Amygdala (tissue), 56 donors: ENCODE results near the gene RGL3.
"Not testable (repeated sequence)": the region's sequence is repeated elsewhere in the genome, so short reads cannot be mapped to it uniquely, and the experiment has no call there.

ENCODE experiments used
- DNase-seq, 56 donors: peaks; one replicate each; lab custom pipeline; 2025; lab: John Stamatoyannopoulos, UW

RGL3 gene, protein sequence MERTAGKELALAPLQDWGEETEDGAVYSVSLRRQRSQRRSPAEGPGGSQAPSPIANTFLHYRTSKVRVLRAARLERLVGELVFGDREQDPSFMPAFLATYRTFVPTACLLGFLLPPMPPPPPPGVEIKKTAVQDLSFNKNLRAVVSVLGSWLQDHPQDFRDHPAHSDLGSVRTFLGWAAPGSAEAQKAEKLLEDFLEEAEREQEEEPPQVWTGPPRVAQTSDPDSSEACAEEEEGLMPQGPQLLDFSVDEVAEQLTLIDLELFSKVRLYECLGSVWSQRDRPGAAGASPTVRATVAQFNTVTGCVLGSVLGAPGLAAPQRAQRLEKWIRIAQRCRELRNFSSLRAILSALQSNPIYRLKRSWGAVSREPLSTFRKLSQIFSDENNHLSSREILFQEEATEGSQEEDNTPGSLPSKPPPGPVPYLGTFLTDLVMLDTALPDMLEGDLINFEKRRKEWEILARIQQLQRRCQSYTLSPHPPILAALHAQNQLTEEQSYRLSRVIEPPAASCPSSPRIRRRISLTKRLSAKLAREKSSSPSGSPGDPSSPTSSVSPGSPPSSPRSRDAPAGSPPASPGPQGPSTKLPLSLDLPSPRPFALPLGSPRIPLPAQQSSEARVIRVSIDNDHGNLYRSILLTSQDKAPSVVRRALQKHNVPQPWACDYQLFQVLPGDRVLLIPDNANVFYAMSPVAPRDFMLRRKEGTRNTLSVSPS

DNA sequence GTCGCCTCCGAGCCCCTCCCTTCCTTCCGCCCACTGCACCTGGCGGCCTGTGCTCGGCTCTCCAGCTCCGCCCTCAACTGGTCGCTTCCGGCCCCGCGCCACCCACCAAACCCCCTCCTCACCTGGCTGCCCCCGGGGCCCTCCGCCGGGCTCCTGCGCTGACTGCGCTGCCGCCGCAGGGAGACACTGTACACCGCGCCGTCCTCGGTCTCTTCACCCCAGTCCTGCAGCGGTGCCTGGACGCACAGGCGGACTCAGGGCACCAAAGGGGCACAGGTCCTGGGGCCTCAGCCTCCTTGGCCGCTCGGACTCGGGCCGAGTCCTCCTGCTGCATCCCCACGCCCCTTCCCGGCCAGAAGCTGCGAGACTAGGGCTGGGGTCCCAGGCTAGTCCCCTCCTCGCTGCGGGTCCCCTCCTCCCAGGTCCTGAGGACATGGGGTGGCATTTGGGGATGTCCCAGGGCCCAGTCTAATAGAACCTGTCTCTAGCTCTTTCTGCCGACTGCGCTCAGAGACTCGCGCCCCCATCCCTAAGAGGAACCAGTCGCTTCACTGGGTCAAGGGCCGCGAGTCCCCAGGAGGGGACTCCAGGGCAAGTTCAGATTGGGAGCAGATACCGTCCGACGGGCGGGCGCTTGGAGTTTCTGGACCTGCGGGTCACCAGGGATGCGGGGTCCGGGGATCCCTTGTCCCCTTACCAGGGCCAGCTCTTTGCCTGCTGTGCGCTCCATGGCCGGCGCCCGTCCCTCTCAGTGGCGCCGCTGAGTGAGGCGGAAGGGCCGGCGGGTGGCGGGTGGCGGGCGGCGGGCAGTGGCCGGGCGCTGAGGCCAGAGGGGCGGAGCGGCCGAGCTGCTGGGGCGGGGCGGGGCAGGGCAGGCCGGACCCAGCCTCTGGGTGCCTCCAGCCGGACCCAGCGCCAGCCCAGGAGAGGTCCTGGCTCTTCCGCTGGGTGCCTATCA, at the start of gene RGL3:
Gene RGL3 (minus strand): TSS at position 766 of the 958 bp plus-strand sequence. CDS start 36 bp downstream, at position 730.
- DNase-seq: peak in 11 of 56 donors; percentile 6 to 39 (median 24)

DNA sequence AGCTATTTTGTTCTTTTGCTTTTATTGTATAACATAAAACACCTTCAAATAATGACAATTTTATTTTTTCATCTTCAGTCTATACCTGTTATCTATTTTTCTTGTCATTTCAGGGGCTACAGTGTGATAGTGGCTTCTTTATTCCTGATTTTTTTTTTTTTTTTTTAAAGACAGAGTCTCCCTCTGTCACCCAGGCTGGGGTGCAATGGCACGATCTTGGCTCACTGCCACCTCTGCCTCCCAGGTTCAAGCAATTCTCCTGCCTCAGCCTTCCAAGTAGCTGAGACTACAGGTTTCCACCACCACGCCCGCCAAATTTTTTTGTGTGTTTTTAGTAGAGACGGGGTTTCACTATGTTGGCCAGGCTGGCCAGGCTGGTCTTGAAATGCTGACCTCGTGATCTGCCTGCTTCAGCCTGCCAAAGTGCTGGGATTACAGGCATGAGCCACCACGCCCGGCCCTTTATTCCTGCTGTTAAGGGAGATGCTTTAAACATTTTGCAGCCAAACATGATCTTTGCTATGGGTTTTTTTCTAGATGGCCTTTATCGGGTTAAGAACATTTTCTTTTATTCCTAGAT, 49.2 kb upstream of the RGL3 start:
- not testable (repeated sequence) for DNase-seq

DNA sequence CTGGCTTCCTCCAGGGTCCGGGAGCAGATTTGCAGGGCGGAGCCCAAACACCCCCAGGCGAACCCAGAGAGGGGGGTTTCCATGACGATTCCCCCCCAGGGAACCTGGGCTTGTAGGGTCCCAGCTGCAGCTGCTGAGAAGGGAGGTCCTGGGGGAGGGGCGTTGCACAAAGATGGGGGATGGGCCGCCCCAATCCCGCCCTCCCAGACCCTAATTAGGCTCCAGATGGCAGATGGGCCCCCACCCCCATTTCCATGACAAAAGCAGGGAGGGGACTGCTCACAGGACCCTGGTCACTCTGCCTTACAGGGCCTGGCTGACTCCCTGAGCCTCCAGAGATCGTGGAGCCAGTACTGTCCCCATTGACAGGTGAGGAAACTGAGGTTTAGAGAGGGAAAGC, 46.5 kb upstream of the RGL3 start:
- DNase-seq: no peak

DNA sequence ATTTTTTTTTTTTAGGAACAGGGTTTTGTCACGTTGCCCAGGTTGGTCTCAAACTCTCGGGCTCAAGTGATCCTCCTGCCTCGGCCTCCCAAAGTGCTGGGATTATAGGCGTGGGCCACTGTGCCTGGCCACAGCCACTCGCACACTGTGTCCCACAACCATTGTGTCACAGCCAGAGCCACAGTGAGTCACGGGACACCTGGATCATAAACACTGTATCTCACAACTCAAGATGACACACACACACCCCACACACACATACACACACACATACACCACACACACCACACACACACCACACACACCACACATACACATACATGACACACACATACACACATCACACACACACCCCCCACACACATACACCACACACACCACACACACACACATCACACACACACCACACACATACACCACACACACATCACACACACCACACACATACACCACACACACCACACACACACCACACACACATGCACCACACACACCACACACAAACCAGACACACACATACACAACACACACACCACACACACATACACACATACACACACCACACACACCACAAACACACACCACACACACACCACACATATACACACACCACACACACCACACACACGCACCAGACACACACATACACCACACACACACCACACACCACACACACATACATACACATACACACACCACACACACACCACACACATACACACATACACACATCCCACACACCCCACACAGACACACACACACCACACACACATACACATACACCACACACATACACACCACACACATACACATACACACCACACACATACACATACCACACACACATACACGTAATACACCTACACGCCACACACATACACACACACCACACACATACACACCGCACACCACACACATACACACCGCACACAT, 45.5 kb upstream of the RGL3 start:
- DNase-seq: no peak

DNA sequence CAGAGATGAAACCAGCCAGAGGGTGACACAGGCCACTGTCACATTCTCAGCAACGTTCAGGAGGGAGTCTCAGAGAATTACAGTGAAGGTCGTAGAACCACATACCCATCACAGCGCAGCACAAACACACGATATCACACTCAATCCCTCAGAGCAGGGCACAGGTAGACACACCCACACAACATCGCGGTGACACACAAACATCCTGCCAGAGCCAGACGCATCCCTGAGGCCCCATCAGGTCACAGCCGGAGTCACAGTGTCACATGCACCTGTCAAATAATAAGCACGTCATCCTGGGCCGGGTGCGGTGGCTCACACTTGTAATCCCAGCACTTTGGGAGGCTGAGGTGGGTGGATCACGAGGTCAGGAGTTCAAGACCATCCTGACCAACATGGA, 44.3 kb upstream of the RGL3 start:
- DNase-seq: no peak

DNA sequence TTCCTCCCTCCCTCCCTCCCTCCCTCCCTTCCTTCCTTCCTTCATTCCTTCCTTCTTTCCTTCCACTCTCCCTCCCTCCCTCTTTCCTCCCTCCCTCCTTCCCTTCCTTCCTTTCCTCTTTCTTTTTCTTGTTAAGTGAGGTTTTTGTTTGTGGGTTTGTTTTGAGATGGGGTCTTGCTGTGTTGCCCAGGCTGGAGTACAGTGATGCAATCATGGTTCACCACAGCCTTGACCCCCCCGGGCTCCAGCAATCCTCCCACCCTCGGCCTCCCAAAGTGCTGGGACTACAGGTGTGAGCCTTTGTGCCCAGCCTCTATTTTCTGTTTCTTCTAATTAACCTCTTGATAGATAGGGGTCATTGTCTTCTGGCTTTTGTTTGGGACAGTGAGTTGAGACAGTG, 42.3 kb upstream of the RGL3 start:
- DNase-seq: no peak

DNA sequence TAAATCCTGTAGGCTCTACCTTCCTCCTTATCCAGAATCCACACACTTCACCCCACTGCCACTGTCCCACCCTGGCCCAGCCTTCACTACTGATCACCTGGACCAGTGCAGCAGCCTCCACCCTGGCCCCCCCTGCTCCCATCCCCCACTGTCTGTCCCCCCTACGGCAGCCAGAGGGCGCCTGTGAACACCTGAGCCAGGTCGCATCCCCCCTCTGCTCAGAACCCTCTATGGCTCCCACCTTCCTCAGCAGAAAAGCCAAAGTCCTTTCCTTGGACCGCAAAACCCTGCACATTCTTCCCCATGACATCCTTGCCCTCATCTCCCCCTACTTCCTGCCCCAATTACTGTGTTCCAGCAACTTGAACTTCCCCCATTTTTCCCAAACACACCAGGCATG, 41.1 kb upstream of the RGL3 start:
- DNase-seq: no peak

DNA sequence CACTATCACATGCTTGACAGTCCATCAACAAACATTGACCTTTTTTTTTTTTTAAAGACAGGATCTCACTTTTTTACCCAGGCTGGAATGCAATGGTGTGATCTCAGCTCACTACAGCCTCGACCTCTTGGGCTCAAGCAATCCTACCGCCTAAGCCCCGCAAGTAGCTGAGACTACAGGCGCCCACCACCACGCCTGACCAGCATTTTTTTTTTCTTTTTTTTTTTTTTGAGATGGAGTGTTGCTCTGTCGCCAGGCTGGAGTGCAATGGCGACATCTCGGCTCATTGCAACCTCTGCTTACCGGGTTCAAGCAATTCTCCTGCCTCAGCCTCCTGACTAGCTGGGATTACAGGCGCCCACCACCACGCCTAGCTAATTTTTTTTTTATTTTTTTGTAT, 39.8 kb upstream of the RGL3 start:
- not testable (repeated sequence) for DNase-seq

DNA sequence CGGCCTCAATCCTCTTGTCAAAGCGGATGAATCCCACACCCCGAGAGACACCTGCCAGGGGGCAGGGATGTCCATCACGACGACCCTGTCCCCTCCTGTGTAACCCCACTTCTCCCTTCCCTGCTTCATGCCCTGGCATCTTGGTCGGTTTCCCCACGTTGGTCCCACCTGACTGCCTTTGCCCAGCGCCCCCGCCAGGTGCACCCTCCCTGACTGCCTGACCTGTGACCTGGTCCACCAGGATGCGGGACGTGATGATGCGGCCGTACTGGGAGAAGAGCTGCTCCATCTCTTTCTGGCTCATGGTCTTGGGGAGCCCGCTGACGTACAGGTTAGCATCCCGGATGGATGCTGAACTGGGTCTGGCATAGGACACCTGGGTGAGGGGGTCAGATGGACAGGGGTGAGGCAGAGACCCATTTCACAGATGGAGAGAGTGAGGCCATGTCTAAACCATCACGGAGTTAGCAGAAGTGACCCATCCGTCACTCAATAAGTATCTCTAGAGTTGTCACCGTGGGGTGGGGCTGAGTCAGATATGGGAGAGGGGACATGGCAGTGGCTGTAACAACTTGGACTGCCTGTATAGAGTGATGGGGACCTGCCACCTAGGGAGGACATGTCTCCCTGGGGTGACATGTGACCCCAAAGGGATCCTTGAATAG, 39.3 kb upstream of the RGL3 start:
- no peak for DNase-seq

DNA sequence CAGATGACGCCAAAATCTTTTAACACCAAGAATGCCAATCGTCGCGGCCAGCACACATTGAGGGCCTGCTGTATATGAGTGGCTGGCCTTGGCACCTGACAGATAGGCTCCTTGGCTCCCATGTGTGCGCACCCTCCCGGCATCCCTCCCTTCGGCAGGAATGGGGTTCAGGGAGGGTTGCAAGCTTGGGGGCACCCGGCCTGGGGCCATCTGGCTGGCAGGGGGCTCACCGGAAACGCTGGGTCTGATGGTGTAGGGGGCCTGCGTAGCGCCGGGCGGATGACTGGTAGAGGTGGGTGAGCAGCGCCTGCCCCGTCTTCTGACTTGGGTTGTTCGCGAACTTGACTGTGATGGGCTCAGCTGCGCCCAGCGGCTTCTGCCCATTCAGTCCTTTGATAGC, 38.7 kb upstream of the RGL3 start:
- no peak for DNase-seq

DNA sequence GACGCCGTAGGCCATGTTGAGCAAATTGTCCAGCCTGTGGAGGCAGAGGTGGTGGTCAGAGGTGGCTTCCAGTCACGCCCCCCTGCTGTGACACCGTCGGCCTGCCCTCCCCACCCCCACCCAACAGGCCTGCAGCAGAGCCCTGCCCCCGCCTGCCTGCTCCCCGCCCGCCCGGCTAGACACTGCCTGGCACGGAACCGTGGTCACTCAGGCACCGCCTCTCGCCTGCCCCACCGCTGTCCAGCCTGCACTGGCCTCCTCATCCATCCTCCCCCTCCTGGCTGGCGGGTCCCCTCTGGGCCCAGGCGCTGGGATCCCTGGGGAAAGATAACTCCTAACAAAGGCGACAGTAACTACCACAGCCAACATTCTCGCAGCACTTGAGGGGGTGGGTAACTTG, 38.0 kb upstream of the RGL3 start:
- peak in 54 of 56 donors; percentile 5 to 95 (median 78) for DNase-seq

DNA sequence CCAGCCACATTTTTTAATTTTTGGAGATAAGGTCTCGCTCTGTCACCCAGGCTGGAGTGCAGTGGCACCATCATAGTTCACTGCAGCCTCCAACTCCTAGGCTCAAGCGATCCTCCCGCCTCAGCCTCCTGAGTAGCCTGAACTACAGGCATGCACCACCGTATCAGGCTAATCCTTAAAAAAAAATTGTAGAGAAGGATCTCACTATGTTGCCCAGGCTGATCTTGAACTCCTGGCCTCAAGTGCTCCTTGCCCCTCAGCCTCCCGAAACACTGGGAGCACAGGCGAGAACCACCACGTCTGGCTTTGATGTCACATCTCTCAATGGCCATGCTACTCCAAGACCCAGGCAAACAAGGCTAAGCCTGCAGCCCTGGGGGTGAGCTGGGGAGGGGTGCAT, 37.5 kb upstream of the RGL3 start:
- no peak for DNase-seq

DNA sequence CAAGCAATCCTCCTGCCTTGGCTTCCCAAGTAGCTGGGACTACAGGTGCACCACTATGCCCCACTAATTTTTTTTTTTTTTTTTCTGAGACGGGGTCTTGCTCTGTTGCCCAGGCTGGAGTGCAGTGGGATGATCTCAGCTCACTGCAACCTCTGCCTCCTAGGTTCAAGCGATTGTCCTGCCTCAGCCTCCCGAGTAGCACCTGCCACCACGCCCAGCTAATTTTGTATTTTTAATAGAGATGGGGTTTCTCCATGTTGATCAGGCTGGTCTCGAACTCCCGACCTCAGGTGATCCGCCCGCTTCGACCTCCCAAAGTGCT, 36.1 kb upstream of the RGL3 start:
- DNase-seq: not testable (repeated sequence)

DNA sequence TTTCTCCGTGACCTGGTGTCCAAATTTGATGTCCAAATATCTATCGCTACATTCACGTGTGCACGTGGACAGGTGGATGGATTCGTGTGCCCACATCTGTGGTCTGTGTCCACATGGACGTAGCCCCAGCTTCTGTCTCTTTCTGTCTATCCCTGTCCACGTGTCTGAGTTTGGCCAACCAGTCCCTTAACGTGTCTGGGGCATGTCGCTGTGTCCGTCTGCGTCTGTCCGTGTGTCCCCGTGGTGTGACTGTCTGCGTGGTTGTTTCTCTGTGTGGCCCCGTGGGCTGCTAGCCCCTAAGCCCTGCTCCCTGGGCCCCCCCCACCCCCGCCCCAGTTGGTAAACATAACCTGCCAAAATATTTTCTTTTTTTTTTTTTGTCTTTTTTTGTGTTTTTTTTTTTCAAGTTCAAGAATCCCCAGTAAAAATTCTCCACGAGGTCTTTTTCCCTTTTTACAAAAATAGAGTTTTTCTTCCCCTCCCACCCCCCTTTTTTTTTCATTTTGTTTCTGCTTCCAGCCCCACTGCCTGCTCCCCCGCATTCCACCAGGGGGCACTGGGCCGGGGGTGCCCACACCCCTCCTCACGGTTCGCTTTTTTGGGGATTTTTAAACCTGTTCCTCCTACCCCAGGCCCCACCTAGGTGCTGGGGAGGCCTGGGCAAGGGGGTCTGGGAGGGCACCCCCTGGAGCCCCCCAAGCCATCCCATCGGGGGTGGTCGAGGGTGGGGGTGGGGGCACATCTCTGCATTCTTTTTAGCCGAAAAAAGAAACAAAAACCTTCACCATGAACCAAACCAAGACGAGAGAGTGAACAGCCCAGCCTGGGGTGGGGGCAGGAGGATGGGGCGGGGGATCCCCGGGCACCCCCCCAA, 34.6 kb upstream of the RGL3 start:
- no peak for DNase-seq

DNA sequence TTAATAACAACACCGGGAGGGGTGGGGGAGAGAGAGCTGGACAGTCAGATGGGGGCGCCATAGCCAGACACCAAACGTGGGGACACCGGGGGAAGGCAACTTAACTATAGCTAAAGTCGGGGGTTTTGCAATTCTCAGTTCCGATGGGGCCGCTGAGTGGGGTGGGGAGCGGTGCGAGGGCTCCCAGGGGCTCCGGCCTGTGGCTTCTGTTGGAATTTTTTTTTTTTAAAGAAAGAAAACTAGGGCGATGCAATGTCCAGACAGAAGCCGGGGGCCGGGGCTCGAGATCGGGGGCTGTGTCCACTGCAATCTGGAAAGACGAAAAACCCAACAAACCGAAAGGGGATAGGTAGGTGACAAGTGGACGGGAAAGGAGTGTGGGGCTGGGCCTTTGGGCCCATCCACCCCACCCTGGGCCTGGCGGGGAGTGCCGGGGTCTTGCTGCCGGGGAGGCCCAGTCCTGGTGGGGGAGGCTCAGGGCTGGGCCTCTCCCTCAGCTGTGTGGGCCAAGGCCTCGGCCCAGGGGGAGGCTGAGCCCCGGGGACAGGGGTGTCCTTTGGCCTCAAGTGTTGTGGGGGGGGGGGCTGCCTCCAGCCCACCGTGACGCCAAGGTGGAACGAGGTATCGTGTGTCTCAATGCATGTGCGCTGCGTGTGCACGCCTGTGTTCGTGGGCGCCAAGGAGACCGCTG, 33.7 kb upstream of the RGL3 start:
- DNase-seq: peak in 6 of 56 donors; percentile 7 to 45 (median 18)

DNA sequence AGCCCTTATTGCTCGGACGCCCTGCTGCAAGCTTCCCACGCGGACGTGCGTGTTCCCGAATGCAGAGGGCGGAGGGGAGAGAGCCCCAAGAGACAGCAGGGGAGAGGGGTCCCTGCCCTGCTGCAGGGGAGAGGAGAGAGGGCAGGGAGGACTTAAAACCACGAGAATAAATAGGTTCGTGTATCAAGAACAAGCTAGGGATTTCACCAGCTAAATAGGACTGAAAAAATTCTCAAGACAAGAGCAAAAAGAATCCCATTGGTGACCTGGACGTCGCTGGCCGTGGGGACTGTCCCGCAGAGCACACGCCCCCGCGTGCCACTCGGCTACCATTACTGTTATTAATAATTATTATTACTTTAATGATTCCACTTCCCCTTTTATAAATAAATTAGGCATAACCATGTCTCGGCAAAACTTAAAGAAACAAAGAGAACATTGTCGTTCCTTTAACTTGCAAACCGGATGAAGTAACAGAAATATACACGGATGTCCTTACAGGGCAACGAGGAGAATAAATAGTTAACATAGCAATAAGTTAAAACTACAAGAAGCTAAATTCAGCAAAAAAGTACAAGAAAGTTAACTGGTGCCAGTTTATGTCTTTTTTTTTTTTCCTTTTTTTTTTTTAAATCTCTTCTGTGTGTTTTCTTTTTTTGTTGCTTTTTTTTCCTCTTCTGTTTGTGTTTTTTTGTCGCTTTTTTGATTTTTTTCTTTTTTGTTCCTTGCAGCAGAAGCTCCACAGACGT, 32.9 kb upstream of the RGL3 start:
- no peak for DNase-seq
